H9 (cell line): ENCODE results near the gene PMIS2. TPM values are rescaled to one million over a fixed set of nuclear protein-coding genes. Genes with fewer than 3 reads are reported as not detected.

Experiments
- DNase-seq: peaks from one replicate; pipeline ENCODE4 v3.0.0-alpha.2; 2017
- H2AFZ ChIP-seq: one replicate; pipeline ENCODE4 v1.6.1; 2013; ENCODE audit warnings: mild to moderate bottlenecking, low read length, control low read depth, moderate library complexity
- H2AK5ac ChIP-seq: 2 replicates; pipeline ENCODE4 v1.6.1; 2013; ENCODE audit warnings: low read length, control low read depth, mixed read lengths; ENCODE audit not compliant: insufficient read length
- H2BK120ac ChIP-seq: one replicate; pipeline ENCODE4 v1.6.1; 2013; ENCODE audit warnings: low read depth, mild to moderate bottlenecking, low read length, control low read depth, inconsistent platforms; ENCODE audit not compliant: poor library complexity, severe bottlenecking
- H2BK12ac ChIP-seq: 2 replicates; pipeline ENCODE4 v1.6.1; 2013; ENCODE audit warnings: low read length, control low read depth, mixed read lengths, low read depth; ENCODE audit not compliant: insufficient read length
- H2BK15ac ChIP-seq: 2 replicates; pipeline ENCODE4 v1.6.1; 2013; ENCODE audit warnings: low read depth, low read length, control low read depth
- H2BK20ac ChIP-seq: one replicate; pipeline ENCODE4 v1.6.1; 2013; ENCODE audit warnings: low read depth, mild to moderate bottlenecking, low read length, control low read depth, inconsistent platforms; ENCODE audit not compliant: poor library complexity, severe bottlenecking
- H2BK5ac ChIP-seq: 2 replicates; pipeline ENCODE4 v1.6.1; 2013; ENCODE audit warnings: low read length, control low read depth, mixed read lengths; ENCODE audit not compliant: insufficient read length
- H3K14ac ChIP-seq: 2 replicates; pipeline ENCODE4 v1.6.1; 2013; ENCODE audit warnings: low read length, control low read depth; ENCODE audit not compliant: insufficient read depth
- H3K18ac ChIP-seq: 2 replicates; pipeline ENCODE4 v1.6.1; 2013; ENCODE audit warnings: low read depth, mild to moderate bottlenecking, mixed read lengths, low read length, control low read depth; ENCODE audit not compliant: insufficient read length
- H3K23ac ChIP-seq: 2 replicates; pipeline ENCODE4 v1.6.1; 2013; ENCODE audit warnings: low read length, control low read depth, mixed read lengths, low read depth; ENCODE audit not compliant: insufficient read length
- H3K23me2 ChIP-seq: 2 replicates; pipeline ENCODE4 v1.6.1; 2013; ENCODE audit warnings: low read depth, mild to moderate bottlenecking, mixed read lengths, low read length, control low read depth; ENCODE audit not compliant: insufficient read length, poor library complexity, severe bottlenecking
- H3K27ac ChIP-seq: 2 replicates; pipeline ENCODE4 v1.5.1; 2013; ENCODE audit warnings: low read length, control low read depth, mixed read lengths, low read depth; ENCODE audit not compliant: insufficient read length
- H3K27me3 ChIP-seq: 2 replicates; pipeline ENCODE4 v1.6.1; 2013; ENCODE audit warnings: low read length, control low read depth, inconsistent platforms; ENCODE audit not compliant: insufficient read depth
- H3K4ac ChIP-seq: 2 replicates; pipeline ENCODE4 v1.6.1; 2013; ENCODE audit warnings: low read depth, mild to moderate bottlenecking, control low read depth, inconsistent platforms, low read length, moderate library complexity
- H3K4me1 ChIP-seq: 2 replicates; pipeline ENCODE4 v1.6.1; 2013; ENCODE audit warnings: low read length, control low read depth, inconsistent platforms; ENCODE audit not compliant: insufficient read depth
- H3K4me2 ChIP-seq: 2 replicates; pipeline ENCODE4 v1.6.1; 2013; ENCODE audit warnings: low read length, control low read depth, mixed read lengths; ENCODE audit not compliant: insufficient read length, insufficient read depth
- H3K56ac ChIP-seq: 2 replicates; pipeline ENCODE4 v1.6.1; 2013; ENCODE audit warnings: low read depth, mild to moderate bottlenecking, mixed read lengths, low read length, control low read depth; ENCODE audit not compliant: insufficient read length
- H3K79me1 ChIP-seq: 2 replicates; pipeline ENCODE4 v1.6.1; 2013; ENCODE audit warnings: low read depth, mild to moderate bottlenecking, moderate library complexity, low read length, control low read depth, inconsistent platforms; ENCODE audit not compliant: insufficient read depth, poor library complexity, severe bottlenecking
- H3K79me2 ChIP-seq: 2 replicates; pipeline ENCODE4 v1.6.1; 2013; ENCODE audit warnings: low read length, control low read depth, inconsistent platforms; ENCODE audit not compliant: insufficient read depth
- H3K9ac ChIP-seq: 2 replicates; pipeline ENCODE4 v1.6.1; 2013; ENCODE audit warnings: low read length, control low read depth, mixed read lengths; ENCODE audit not compliant: insufficient read length; ENCODE audit errors: extremely low read depth
- H3K9me3 ChIP-seq: one replicate; pipeline ENCODE4 v1.6.1; 2013; ENCODE audit warnings: low read depth, low read length, inconsistent platforms; ENCODE audit not compliant: control insufficient read depth
- H3T11ph ChIP-seq: one replicate; pipeline ENCODE4 v1.6.1; 2013; ENCODE audit warnings: mild to moderate bottlenecking, low read length, control low read depth, inconsistent platforms
- H4K20me1 ChIP-seq: one replicate; pipeline ENCODE4 v1.6.1; 2013; ENCODE audit not compliant: control insufficient read depth, insufficient read length, insufficient read depth
- H4K5ac ChIP-seq: 2 replicates; pipeline ENCODE4 v1.6.1; 2013; ENCODE audit warnings: low read depth, mild to moderate bottlenecking, mixed read lengths, low read length, control low read depth; ENCODE audit not compliant: insufficient read length
- H4K8ac ChIP-seq: replicated peaks from 2 replicates; pipeline ENCODE4 v1.6.1; 2013; ENCODE audit warnings: low read length, control low read depth, mixed read lengths, low read depth; ENCODE audit not compliant: insufficient read length
- H4K91ac ChIP-seq: 2 replicates; pipeline ENCODE4 v1.6.1; 2013; ENCODE audit warnings: low read depth, mild to moderate bottlenecking, moderate library complexity, mixed read lengths, low read length, control low read depth; ENCODE audit not compliant: insufficient read length
- H3K27ac Mint-ChIP-seq, 3 experiments: 2 replicates in 2 of 3; 3 replicates in 1 of 3; pipeline ENCODE4 v1.8.0; 2020 to 2021; ENCODE audit warnings: mixed read lengths in 3 of 3, mild to moderate bottlenecking in 1 of 3, moderate library complexity in 1 of 3
- H3K27me3 Mint-ChIP-seq: 2 replicates; pipeline ENCODE4 v1.8.0; 2021; ENCODE audit warnings: low read depth, mild to moderate bottlenecking, moderate library complexity, mixed read lengths
- H3K36me3 Mint-ChIP-seq, 3 experiments: 2 replicates in 2 of 3; 3 replicates in 1 of 3; pipeline ENCODE4 v1.8.0; 2020 to 2021; ENCODE audit warnings: low read depth in 3 of 3, mixed read lengths in 3 of 3; ENCODE audit not compliant: insufficient read depth in 1 of 3
- H3K4me1 Mint-ChIP-seq, 2 experiments: 2 replicates each; pipeline ENCODE4 v1.8.0; 2020; ENCODE audit warnings: mixed read lengths in 2 of 2
- H3K4me3 Mint-ChIP-seq, 2 experiments: 2 replicates in 1 of 2; 3 replicates in 1 of 2; pipeline ENCODE4 v1.8.0; 2020 to 2021; ENCODE audit warnings: mild to moderate bottlenecking in 2 of 2, mixed read lengths in 2 of 2, moderate library complexity in 1 of 2
- H3K9me3 Mint-ChIP-seq, 2 experiments: 2 replicates in 1 of 2; 3 replicates in 1 of 2; pipeline ENCODE4 v1.8.0; 2020; ENCODE audit warnings: mild to moderate bottlenecking in 2 of 2, mixed read lengths in 2 of 2, moderate library complexity in 1 of 2
- CTCF ChIP-seq: fragments of 200-600 bp; sonication (generic); conservative IDR thresholded peaks from 3 replicates; pipeline ENCODE4 v1.8.0; 2021; ENCODE audit warnings: antibody characterized with exemption, mild to moderate bottlenecking
- WGBS: extraction: QIAGEN DNeasy Blood & Tissue Kit; methylation state at CpG from one replicate; pipeline ENCODE4 v1.1.7; 2013; ENCODE audit warnings: missing lambda C conversion rate, low lambda C conversion rate, mixed read lengths; ENCODE audit not compliant: insufficient read length; ENCODE audit errors: extremely low coverage; 5-methylcytosine and 5-hydroxymethylcytosine counted together
- total RNA-seq: library from RNA; stranded (reverse); gene quantifications from 2 replicates; pipeline ENCODE4 v1.2.1, GENCODE V29; 2021

Gene PMIS2
- total RNA-seq, 1 experiment from 2014 or later, result not detected

- Mint-ChIP-seq H3K4me3 (no peak overlapping the region), H3K27me3 (peaks cover 34% of the 10 kb centered on the region), H3K36me3 (no peaks in the 10 kb centered on the region), H3K4me1 (peaks cover 1 to 4% of the 10 kb centered on the region in 2 experiments), H3K27ac (no peak overlapping the region), H3K9me3 (peaks cover 0 to 2% of the 10 kb centered on the region in 2 experiments; a peak in 1 of 5 replicates)
- Histone ChIP-seq H3K79me1 (no peaks in the 10 kb centered on the region), H3K79me2 (no peaks in the 10 kb centered on the region), H2AK5ac (no peak overlapping the region), H3K4ac (no peak overlapping the region), H3K27me3 (no peaks in the 10 kb centered on the region), H2BK15ac (no peak overlapping the region), H3K9ac (no peak overlapping the region), H3K9me3 (no peaks in the 10 kb centered on the region), H2BK5ac (no peak overlapping the region), H4K91ac (no peak overlapping the region), H3K4me2 (no peak overlapping the region), H3K14ac (no peak overlapping the region), H2AFZ (no peak overlapping the region), H2BK120ac (no peak overlapping the region), H3K23ac (no peak overlapping the region), H2BK12ac (no peak overlapping the region), H3T11ph (no peak overlapping the region), H3K56ac (no peak overlapping the region), H4K20me1 (no peaks in the 10 kb centered on the region), H3K4me1 (no peaks in the 10 kb centered on the region), H3K27ac (no peak overlapping the region), H2BK20ac (no peak overlapping the region), H4K5ac (no peak overlapping the region), H4K8ac (no peak overlapping the region), H3K23me2 (no peaks in the 10 kb centered on the region), H3K18ac (no peak overlapping the region)
- WGBS, result no CpG with 5 or more reads among the region's 12 CpGs
- TF ChIP-seq CTCF, result no peak
- no peak for DNase-seq
Observed at GRCh38 chr19:35565016-35565856, 20.7 kb upstream of the PMIS2 start.
